NCI-H2029 treated with DMSO at 0.1 percent for 48 hours (cell line): ENCODE results near the gene ZC3H18.
"Not testable (repeated sequence)": the region's sequence is repeated elsewhere in the genome, so short reads cannot be mapped to it uniquely, and the experiment has no call there.

Source experiments
- DNase-seq: peaks from one replicate; lab custom pipeline; 2025; lab: John Stamatoyannopoulos, UW

The ZC3H18 gene

GRCh38 chr16:88608076-88608475, 37.9 kb downstream of the ZC3H18 start:
- DNase-seq, result no peak

GRCh38 chr16:88609426-88609825, 39.2 kb downstream of the ZC3H18 start:
- DNase-seq, result not testable (repeated sequence)

- no peak for DNase-seq
These were observed 39.9 kb downstream of the ZC3H18 start for GRCh38 chr16:88610080-88610479.

GRCh38 chr16:88610909-88611812, 41.0 kb downstream of the ZC3H18 start:
- DNase-seq, result no peak

GRCh38 chr16:88613293-88613692, 43.1 kb downstream of the ZC3H18 start:
- DNase-seq, result no peak

GRCh38 chr16:88613911-88614817, 44.0 kb downstream of the ZC3H18 start:
- DNase-seq, result no peak

GRCh38 chr16:88614818-88615580, 44.8 kb downstream of the ZC3H18 start:
- no peak for DNase-seq

GRCh38 chr16:88616320-88616719, 46.1 kb downstream of the ZC3H18 start:
- no peak for DNase-seq

GRCh38 chr16:88616736-88617135, 46.5 kb downstream of the ZC3H18 start:
- no peak for DNase-seq

- peak; percentile 34 for DNase-seq
These were observed 47.2 kb downstream of the ZC3H18 start for GRCh38 chr16:88617268-88618031.

GRCh38 chr16:88618182-88618955, 48.2 kb downstream of the ZC3H18 start:
- DNase-seq, result no peak

GRCh38 chr16:88618956-88619667, 48.9 kb downstream of the ZC3H18 start:
- DNase-seq, result no peak

GRCh38 chr16:88619859-88620815, 49.9 kb downstream of the ZC3H18 start:
- DNase-seq, result no peak

- no peak for DNase-seq
These were observed 51.9 kb downstream of the ZC3H18 start for GRCh38 chr16:88622125-88622524.

GRCh38 chr16:88622866-88623265, 52.7 kb downstream of the ZC3H18 start:
- DNase-seq, result no peak

- no peak for DNase-seq
These were observed 53.7 kb downstream of the ZC3H18 start for GRCh38 chr16:88623858-88624257.

- no peak for DNase-seq
These were observed 54.3 kb downstream of the ZC3H18 start for GRCh38 chr16:88624481-88624880.

- DNase-seq, result no peak
These were observed 54.9 kb downstream of the ZC3H18 start for GRCh38 chr16:88624977-88625576.
